HEK293 (cell line): ENCODE data around the gene ROR2.
A peak's percentile ranks its signal among the peaks of the same experiment; 100 is the strongest.

Experiments used
- CTCF ChIA-PET: fragments of 350-600 bp; formaldehyde crosslinking; extraction: SDS; loops from one replicate; lab custom pipeline; 2021; ENCODE audit warnings: antibody characterized with exemption; lab: Yijun Ruan, JAX
- POLR2A ChIA-PET: fragments of 300-600 bp; formaldehyde crosslinking; extraction: SDS; loops from one replicate; lab custom pipeline; 2020; ENCODE audit warnings: antibody characterized with exemption, inconsistent platforms; lab: Yijun Ruan, JAX
- H3K27ac ChIP-seq: fragments of 200-500 bp; sonication (Bioruptor generic); 2 replicates; pipeline ENCODE4 v1.5.1; 2014; ENCODE audit warnings: low read depth, low read length, control low read depth, inconsistent platforms; ENCODE audit errors: extremely low read depth
- H3K36me3 ChIP-seq, 2 experiments: fragments of 200-500 bp in 1 of 2; sonication (Bioruptor generic) in 1 of 2; 1 replicate in 1 of 2; 2 replicates in 1 of 2; pipeline ENCODE4 v1.5.1; 2014 to 2017; ENCODE audit warnings: inconsistent platforms in 2 of 2, low read length in 2 of 2; ENCODE audit not compliant: control insufficient read depth in 2 of 2, insufficient read depth in 1 of 2
- H3K4me1 ChIP-seq: fragments of 200-500 bp; sonication (Bioruptor generic); 2 replicates; pipeline ENCODE4 v1.5.1; 2014; ENCODE audit warnings: mild to moderate bottlenecking, low read length, inconsistent platforms; ENCODE audit not compliant: control insufficient read depth, insufficient read depth
- H3K4me3 ChIP-seq: 2 replicates; pipeline ENCODE4 v1.5.1; 2011; ENCODE audit warnings: low read depth, mild to moderate bottlenecking, control low read depth, low read length, moderate library complexity
- H3K9me3 ChIP-seq: fragments of 200-500 bp; sonication (Bioruptor generic); 2 replicates; pipeline ENCODE4 v1.5.1; 2014; ENCODE audit warnings: low read depth, low read length, inconsistent platforms; ENCODE audit not compliant: control insufficient read depth, insufficient read depth
- GLI4 ChIP-seq: fragments of 450-650 bp; formaldehyde crosslinking; IDR thresholded peaks from 2 replicates; pipeline ENCODE4 v1.5.1; 2016; ENCODE audit warnings: missing biosample characterization, missing genetic modification characterization
- GLIS1 ChIP-seq: fragments of 450-650 bp; formaldehyde crosslinking; IDR thresholded peaks from 2 replicates; pipeline ENCODE4 v1.5.1; 2016; ENCODE audit warnings: missing biosample characterization, missing genetic modification characterization
- KLF10 ChIP-seq: fragments of 450-650 bp; IDR thresholded peaks from 2 replicates; pipeline ENCODE4 v1.5.1; 2018; ENCODE audit warnings: missing biosample characterization, mild to moderate bottlenecking, missing genetic modification characterization
- KLF16 ChIP-seq: fragments of 450-650 bp; formaldehyde crosslinking; IDR thresholded peaks from 2 replicates; pipeline ENCODE4 v1.5.1; 2017; ENCODE audit warnings: missing biosample characterization, missing genetic modification characterization
- PBX3 ChIP-seq: sonication (generic); formaldehyde crosslinking; IDR thresholded peaks from 2 replicates; pipeline ENCODE4 v1.8.1; 2022; ENCODE audit warnings: mild to moderate bottlenecking, moderate library complexity, missing genetic modification reagents
- TCF7L2 ChIP-seq: IDR thresholded peaks from 2 replicates; pipeline ENCODE4 v1.6.1; 2011; ENCODE audit warnings: low read depth, mild to moderate bottlenecking, inconsistent platforms, low read length, moderate library complexity, borderline replicate concordance
- ZFHX2 ChIP-seq: fragments of 450-650 bp; formaldehyde crosslinking; conservative IDR thresholded peaks from 2 replicates; pipeline ENCODE4 v1.5.1; 2016; ENCODE audit warnings: missing biosample characterization, missing genetic modification characterization
- ZNF214 ChIP-seq: fragments of 450-650 bp; formaldehyde crosslinking; IDR thresholded peaks from 2 replicates; pipeline ENCODE4 v1.5.1; 2017; ENCODE audit warnings: missing biosample characterization, mild to moderate bottlenecking, missing genetic modification characterization, borderline replicate concordance
- ZNF266 ChIP-seq: fragments of 450-650 bp; formaldehyde crosslinking; IDR thresholded peaks from 2 replicates; pipeline ENCODE4 v1.5.1; 2016; ENCODE audit warnings: missing biosample characterization, missing genetic modification characterization, low read depth
- ZNF37A ChIP-seq: fragments of 450-650 bp; IDR thresholded peaks from 2 replicates; pipeline ENCODE4 v1.5.1; 2018; ENCODE audit warnings: missing biosample characterization, missing genetic modification characterization
- ZNF501 ChIP-seq: fragments of 450-650 bp; formaldehyde crosslinking; IDR thresholded peaks from 2 replicates; pipeline ENCODE4 v1.5.1; 2016; ENCODE audit warnings: missing biosample characterization, missing genetic modification characterization
- ZNF518A ChIP-seq: fragments of 450-650 bp; formaldehyde crosslinking; conservative IDR thresholded peaks from 2 replicates; pipeline ENCODE4 v1.5.1; 2016; ENCODE audit warnings: low read depth, missing biosample characterization, missing genetic modification characterization
- ZNF548 ChIP-seq: fragments of 450-650 bp; formaldehyde crosslinking; IDR thresholded peaks from 2 replicates; pipeline ENCODE4 v1.5.1; 2016; ENCODE audit warnings: missing biosample characterization, missing genetic modification characterization
- ZNF596 ChIP-seq: fragments of 450-650 bp; IDR thresholded peaks from 2 replicates; pipeline ENCODE4 v1.5.0; 2018; ENCODE audit warnings: missing biosample characterization, mild to moderate bottlenecking, missing genetic modification characterization, moderate library complexity
- ZNF658 ChIP-seq: fragments of 450-650 bp; formaldehyde crosslinking; IDR thresholded peaks from 2 replicates; pipeline ENCODE4; 2016; ENCODE audit warnings: missing biosample characterization, missing genetic modification characterization
- ZNF692 ChIP-seq: fragments of 450-650 bp; formaldehyde crosslinking; IDR thresholded peaks from 2 replicates; pipeline ENCODE4 v1.5.1; 2016; ENCODE audit warnings: missing biosample characterization, missing genetic modification characterization
- ZXDB ChIP-seq: fragments of 450-650 bp; formaldehyde crosslinking; IDR thresholded peaks from 2 replicates; pipeline ENCODE4 v1.5.1; 2016; ENCODE audit warnings: missing biosample characterization, missing genetic modification characterization
- TF ChIP-seq, protein P1 (sequence below): fragments of 450-650 bp; formaldehyde crosslinking; IDR thresholded peaks from 2 replicates; pipeline ENCODE4 v1.5.1; 2017; ENCODE audit warnings: missing biosample characterization, missing genetic modification characterization
- TF ChIP-seq, protein P2 (sequence below): fragments of 450-650 bp; formaldehyde crosslinking; IDR thresholded peaks from 2 replicates; pipeline ENCODE4 v1.5.1; 2016; ENCODE audit warnings: missing biosample characterization, missing genetic modification characterization

The ROR2 gene

GRCh38 chr9:91782708-91783214, 167.3 kb downstream of the ROR2 start:
- no peaks in the 10 kb centered on the region for H3K36me3 ChIP-seq
- H3K4me3 ChIP-seq = no peak overlapping the region
- H3K27ac ChIP-seq = no peak overlapping the region
- no peaks in the 10 kb centered on the region for H3K9me3 ChIP-seq
- POLR2A ChIA-PET = interaction anchor here (0.7 kb wide), 1 partner anchor 188 kb away, joined by 8 read pairs; no protein-coding TSS in a partner anchor
- TF ChIP-seq ZNF548 (tag by site-specific recombination) (peak; percentile 97), KLF16 (tag by site-specific recombination) (no peak), ZNF37A (tag by site-specific recombination) (no peak), ZXDB (no peak), ZNF692 (no peak), ZFHX2 (no peak), GLIS1 (no peak)
- no peaks in the 10 kb centered on the region for H3K4me1 ChIP-seq
- CTCF ChIA-PET = interaction anchor here (0.6 to 12.6 kb wide), 2 partner anchors 129 to 169 kb away, joined by 3 to 166 read pairs; partner anchors contain the start of gene ROR2

DNA sequence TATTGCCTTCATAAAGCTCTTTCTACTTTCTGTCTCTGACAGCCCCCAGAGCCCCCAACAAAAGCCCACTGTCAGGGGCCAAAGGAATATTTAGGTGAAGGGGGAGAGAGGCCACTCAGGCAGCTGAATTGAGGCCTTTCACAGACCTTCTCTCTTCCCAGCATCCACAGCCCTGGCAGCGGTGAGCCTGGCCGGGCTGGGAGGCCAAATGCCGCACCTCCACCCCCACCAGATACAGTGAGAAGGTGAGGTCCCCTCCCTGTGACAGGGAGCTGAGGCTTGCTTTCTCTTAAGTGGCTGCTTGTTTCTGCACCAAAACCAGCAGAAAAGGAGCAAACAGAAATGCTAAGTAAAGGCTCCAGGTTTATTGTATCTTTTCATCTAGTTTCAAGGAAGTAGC, 168.1 kb downstream of the ROR2 start:
- H3K36me3 ChIP-seq = no peaks in the 10 kb centered on the region
- POLR2A ChIA-PET = no interaction called here

More for the DNA sequence above, 168.1 kb downstream of the ROR2 start:
- H3K9me3 ChIP-seq = no peaks in the 10 kb centered on the region
- no peaks in the 10 kb centered on the region for H3K4me1 ChIP-seq
- CTCF ChIA-PET = interaction anchor here (0.6 to 12.6 kb wide), 2 partner anchors 130 to 170 kb away, joined by 3 to 166 read pairs; partner anchors contain the start of gene ROR2
- TF ChIP-seq ZNF518A (tag by site-specific recombination) = no peak
- TF ChIP-seq, protein P1, sequence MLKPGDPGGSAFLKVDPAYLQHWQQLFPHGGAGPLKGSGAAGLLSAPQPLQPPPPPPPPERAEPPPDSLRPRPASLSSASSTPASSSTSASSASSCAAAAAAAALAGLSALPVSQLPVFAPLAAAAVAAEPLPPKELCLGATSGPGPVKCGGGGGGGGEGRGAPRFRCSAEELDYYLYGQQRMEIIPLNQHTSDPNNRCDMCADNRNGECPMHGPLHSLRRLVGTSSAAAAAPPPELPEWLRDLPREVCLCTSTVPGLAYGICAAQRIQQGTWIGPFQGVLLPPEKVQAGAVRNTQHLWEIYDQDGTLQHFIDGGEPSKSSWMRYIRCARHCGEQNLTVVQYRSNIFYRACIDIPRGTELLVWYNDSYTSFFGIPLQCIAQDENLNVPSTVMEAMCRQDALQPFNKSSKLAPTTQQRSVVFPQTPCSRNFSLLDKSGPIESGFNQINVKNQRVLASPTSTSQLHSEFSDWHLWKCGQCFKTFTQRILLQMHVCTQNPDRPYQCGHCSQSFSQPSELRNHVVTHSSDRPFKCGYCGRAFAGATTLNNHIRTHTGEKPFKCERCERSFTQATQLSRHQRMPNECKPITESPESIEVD (tag by site-specific recombination) = no peak
- TF ChIP-seq, protein P2, sequence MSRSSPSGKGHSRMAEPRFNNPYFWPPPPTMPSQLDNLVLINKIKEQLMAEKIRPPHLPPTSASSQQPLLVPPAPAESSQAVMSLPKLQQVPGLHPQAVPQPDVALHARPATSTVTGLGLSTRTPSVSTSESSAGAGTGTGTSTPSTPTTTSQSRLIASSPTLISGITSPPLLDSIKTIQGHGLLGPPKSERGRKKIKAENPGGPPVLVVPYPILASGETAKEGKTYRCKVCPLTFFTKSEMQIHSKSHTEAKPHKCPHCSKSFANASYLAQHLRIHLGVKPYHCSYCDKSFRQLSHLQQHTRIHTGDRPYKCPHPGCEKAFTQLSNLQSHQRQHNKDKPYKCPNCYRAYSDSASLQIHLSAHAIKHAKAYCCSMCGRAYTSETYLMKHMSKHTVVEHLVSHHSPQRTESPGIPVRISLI = no peak
- TF ChIP-seq ZNF214 = no peak
- TF ChIP-seq TCF7L2 = no peak
- no peak for TF ChIP-seq ZNF501 (tag by site-specific recombination)
- TF ChIP-seq ZNF658 (tag by site-specific recombination) = no peak
- no peak for TF ChIP-seq KLF10 (tag by site-specific recombination)
- TF ChIP-seq PBX3 (CRISPR knock-in tag) = no peak
- no peak for TF ChIP-seq GLI4 (tag by site-specific recombination)
- no peak for TF ChIP-seq ZNF596 (tag by site-specific recombination)
- TF ChIP-seq ZNF266 = no peak
- TF ChIP-seq ZXDB = no peak
- no peak overlapping the region for H3K4me3 ChIP-seq
- no peak overlapping the region for H3K27ac ChIP-seq
